IPS DF 6.9 (cell line): ENCODE data around the gene FFAR1.
"Not testable (repeated sequence)": the region's sequence is repeated elsewhere in the genome, so short reads cannot be mapped to it uniquely, and the experiment has no call there.

Experiments used
- DNase-seq: peaks from one replicate; pipeline ENCODE4 v3.0.0-alpha.2; 2013; ENCODE audit warnings: low read depth, low spot score
- H3K27ac ChIP-seq: one replicate; pipeline ENCODE4 v1.5.1; 2013; ENCODE audit warnings: low read length, control low read depth
- H3K27me3 ChIP-seq: 2 replicates; pipeline ENCODE4 v1.6.1; 2013; ENCODE audit warnings: mild to moderate bottlenecking, low read length; ENCODE audit not compliant: control insufficient read depth, insufficient read depth
- H3K36me3 ChIP-seq: 2 replicates; pipeline ENCODE4 v1.6.1; 2013; ENCODE audit warnings: low read length; ENCODE audit not compliant: control insufficient read depth, insufficient read depth
- H3K4me1 ChIP-seq: 2 replicates; pipeline ENCODE4 v1.6.1; 2013; ENCODE audit warnings: low read length; ENCODE audit not compliant: control insufficient read depth, insufficient read depth
- H3K4me3 ChIP-seq: 2 replicates; pipeline ENCODE4 v1.5.1; 2013; ENCODE audit warnings: mild to moderate bottlenecking, low read length
- H3K9me3 ChIP-seq: 2 replicates; pipeline ENCODE4 v1.6.1; 2013; ENCODE audit warnings: low read length, inconsistent platforms; ENCODE audit not compliant: control insufficient read depth, insufficient read depth
- WGBS: extraction: QIAGEN DNeasy Blood & Tissue Kit; methylation state at CpG from one replicate; pipeline ENCODE4 v1.1.7; 2013; ENCODE audit warnings: mixed read lengths, missing lambda C conversion rate; ENCODE audit not compliant: insufficient read length, insufficient coverage; 5-methylcytosine and 5-hydroxymethylcytosine counted together

Gene FFAR1

GRCh38 chr19:35375505-35376307, 28.0 kb downstream of the FFAR1 start:
- WGBS = no CpG with 5 or more reads among the region's 12 CpGs
- H3K27ac ChIP-seq = no peak overlapping the region

GRCh38 chr19:35377656-35378055, 30.0 kb downstream of the FFAR1 start:
- Histone ChIP-seq H3K36me3 (no peaks in the 10 kb centered on the region), H3K4me3 (no peak overlapping the region), H3K27ac (no peak overlapping the region), H3K27me3 (no peaks in the 10 kb centered on the region), H3K4me1 (no peaks in the 10 kb centered on the region; the same call in 1 of the 2 replicates), H3K9me3 (no peaks in the 10 kb centered on the region)
- DNase-seq = no peak
- WGBS = 100% methylated on average over 1 of the region's 1 CpG

More at GRCh38 chr19:35375505-35376307, 28.0 kb downstream of the FFAR1 start:
- no peaks in the 10 kb centered on the region for H3K36me3 ChIP-seq
- H3K27me3 ChIP-seq = no peaks in the 10 kb centered on the region
- no peaks in the 10 kb centered on the region; the same call in 1 of the 2 replicates for H3K4me1 ChIP-seq
- DNase-seq = no peak
- H3K4me3 ChIP-seq = no peak overlapping the region
- H3K9me3 ChIP-seq = no peaks in the 10 kb centered on the region

GRCh38 chr19:35378356-35378755, 30.7 kb downstream of the FFAR1 start:
- WGBS = no CpG with 5 or more reads among the region's 3 CpGs
- H3K27ac ChIP-seq = no peak overlapping the region
- no peaks in the 10 kb centered on the region for H3K36me3 ChIP-seq
- H3K9me3 ChIP-seq = no peaks in the 10 kb centered on the region; the same call in 1 of the 2 replicates
- DNase-seq = no peak
- no peaks in the 10 kb centered on the region for H3K27me3 ChIP-seq
- no peak overlapping the region for H3K4me3 ChIP-seq
- H3K4me1 ChIP-seq = no peaks in the 10 kb centered on the region; the same call in 1 of the 2 replicates

GRCh38 chr19:35379545-35379944, 31.8 kb downstream of the FFAR1 start:
- DNase-seq, H3K4me1 ChIP-seq, H3K27ac ChIP-seq, H3K4me3 ChIP-seq, H3K27me3 ChIP-seq, H3K36me3 ChIP-seq, H3K9me3 ChIP-seq: not testable (repeated sequence)
- no CpG with 5 or more reads among the region's 5 CpGs for WGBS

- no peak for DNase-seq
- Histone ChIP-seq H3K36me3 (no peaks in the 10 kb centered on the region), H3K4me3 (no peak overlapping the region), H3K4me1 (no peaks in the 10 kb centered on the region; the same call in 1 of the 2 replicates), H3K27ac (no peak overlapping the region), H3K9me3 (peaks cover 2% of the 10 kb centered on the region; the same call in 1 of the 2 replicates), H3K27me3 (no peaks in the 10 kb centered on the region)
- WGBS = no CpG with 5 or more reads among the region's 1 CpG
Observed at GRCh38 chr19:35379992-35380391, 32.3 kb downstream of the FFAR1 start.

GRCh38 chr19:35380450-35381124, 32.9 kb downstream of the FFAR1 start:
- Histone ChIP-seq H3K27ac (no peak overlapping the region), H3K4me1 (no peaks in the 10 kb centered on the region; the same call in 1 of the 2 replicates), H3K27me3 (no peaks in the 10 kb centered on the region), H3K36me3 (no peaks in the 10 kb centered on the region), H3K4me3 (no peak overlapping the region), H3K9me3 (peaks cover 2% of the 10 kb centered on the region; the same call in 1 of the 2 replicates)
- no CpG with 5 or more reads among the region's 9 CpGs for WGBS
- no peak for DNase-seq

GRCh38 chr19:35381318-35381717, 33.6 kb downstream of the FFAR1 start:
- WGBS = no CpG with 5 or more reads among the region's 3 CpGs
- DNase-seq = no peak
- H3K27me3 ChIP-seq = no peaks in the 10 kb centered on the region
- peaks cover 2% of the 10 kb centered on the region; the same call in 1 of the 2 replicates for H3K9me3 ChIP-seq
- H3K4me1 ChIP-seq = no peaks in the 10 kb centered on the region
- H3K27ac ChIP-seq = no peak overlapping the region
- H3K36me3 ChIP-seq = no peaks in the 10 kb centered on the region
- H3K4me3 ChIP-seq = no peak overlapping the region

- Histone ChIP-seq H3K4me1 (no peaks in the 10 kb centered on the region), H3K27me3 (no peaks in the 10 kb centered on the region), H3K9me3 (peaks cover 2% of the 10 kb centered on the region; the same call in 1 of the 2 replicates), H3K27ac (no peak overlapping the region), H3K4me3 (no peak overlapping the region), H3K36me3 (no peaks in the 10 kb centered on the region)
- no CpG with 5 or more reads among the region's 6 CpGs for WGBS
- no peak for DNase-seq
Observed at GRCh38 chr19:35381926-35382325, 34.2 kb downstream of the FFAR1 start.

GRCh38 chr19:35383536-35383935, 35.8 kb downstream of the FFAR1 start:
- no peaks in the 10 kb centered on the region for H3K27me3 ChIP-seq
- WGBS = no CpG with 5 or more reads among the region's 2 CpGs
- H3K9me3 ChIP-seq = peaks cover 2% of the 10 kb centered on the region; the same call in 1 of the 2 replicates
- no peaks in the 10 kb centered on the region for H3K36me3 ChIP-seq
- no peak overlapping the region for H3K27ac ChIP-seq
- no peaks in the 10 kb centered on the region for H3K4me1 ChIP-seq
- no peak for DNase-seq
- H3K4me3 ChIP-seq = no peak overlapping the region

- no peak for DNase-seq
- Histone ChIP-seq H3K9me3 (peaks cover 1% of the 10 kb centered on the region; the same call in 1 of the 2 replicates), H3K27me3 (no peaks in the 10 kb centered on the region), H3K27ac (no peak overlapping the region), H3K4me1 (no peaks in the 10 kb centered on the region; the same call in 1 of the 2 replicates), H3K36me3 (no peaks in the 10 kb centered on the region), H3K4me3 (no peak overlapping the region)
- WGBS = no CpG with 5 or more reads among the region's 6 CpGs
Observed at GRCh38 chr19:35388277-35389054, 40.8 kb downstream of the FFAR1 start.
